HL-60/S4 (cell line): Measurements from ENCODE around the gene CRADD.

Experiments used
- in situ Hi-C: fragments of 300-500 bp; cut with MboI; formaldehyde crosslinking; loops from 2 replicates; pipeline ENCODE4 v1.14.3; 2022; ENCODE audit warnings: low sequenced_read_pairs

The CRADD gene

DNA sequence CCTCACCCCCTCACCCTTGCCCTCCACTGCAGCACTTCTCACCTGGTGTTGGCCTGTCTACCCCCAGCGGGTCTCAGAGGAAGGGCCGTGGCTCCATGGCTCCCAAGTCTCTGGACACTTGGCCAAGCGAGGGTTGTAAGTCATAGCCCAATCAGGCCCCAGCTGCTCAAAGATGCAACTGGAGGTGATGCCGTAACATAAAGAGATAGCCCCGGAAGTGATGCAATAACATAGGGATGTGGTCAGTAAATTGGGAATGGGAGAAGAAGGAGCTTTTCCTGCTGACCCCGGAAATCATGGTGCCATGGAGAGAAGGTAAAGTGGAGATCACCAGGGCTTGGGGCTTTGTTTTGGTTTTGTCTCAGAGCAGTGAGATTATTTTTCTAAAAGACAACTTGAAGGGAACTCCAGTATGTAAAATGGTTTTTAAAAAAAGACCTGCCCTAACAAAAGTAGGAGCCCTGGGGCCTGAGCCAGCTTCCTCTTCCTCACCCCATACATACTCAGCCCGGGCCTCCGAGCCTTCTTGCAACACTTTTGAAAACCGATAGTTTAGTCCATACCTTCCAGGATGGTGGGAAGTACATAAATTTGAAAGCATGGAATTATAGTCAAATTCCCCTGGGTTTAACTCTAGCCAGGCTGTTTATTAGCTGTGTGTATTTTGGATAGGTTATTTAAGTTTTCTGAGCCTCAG, 212.5 kb downstream of the CRADD start:
- in situ Hi-C loops: no loop called here

DNA sequence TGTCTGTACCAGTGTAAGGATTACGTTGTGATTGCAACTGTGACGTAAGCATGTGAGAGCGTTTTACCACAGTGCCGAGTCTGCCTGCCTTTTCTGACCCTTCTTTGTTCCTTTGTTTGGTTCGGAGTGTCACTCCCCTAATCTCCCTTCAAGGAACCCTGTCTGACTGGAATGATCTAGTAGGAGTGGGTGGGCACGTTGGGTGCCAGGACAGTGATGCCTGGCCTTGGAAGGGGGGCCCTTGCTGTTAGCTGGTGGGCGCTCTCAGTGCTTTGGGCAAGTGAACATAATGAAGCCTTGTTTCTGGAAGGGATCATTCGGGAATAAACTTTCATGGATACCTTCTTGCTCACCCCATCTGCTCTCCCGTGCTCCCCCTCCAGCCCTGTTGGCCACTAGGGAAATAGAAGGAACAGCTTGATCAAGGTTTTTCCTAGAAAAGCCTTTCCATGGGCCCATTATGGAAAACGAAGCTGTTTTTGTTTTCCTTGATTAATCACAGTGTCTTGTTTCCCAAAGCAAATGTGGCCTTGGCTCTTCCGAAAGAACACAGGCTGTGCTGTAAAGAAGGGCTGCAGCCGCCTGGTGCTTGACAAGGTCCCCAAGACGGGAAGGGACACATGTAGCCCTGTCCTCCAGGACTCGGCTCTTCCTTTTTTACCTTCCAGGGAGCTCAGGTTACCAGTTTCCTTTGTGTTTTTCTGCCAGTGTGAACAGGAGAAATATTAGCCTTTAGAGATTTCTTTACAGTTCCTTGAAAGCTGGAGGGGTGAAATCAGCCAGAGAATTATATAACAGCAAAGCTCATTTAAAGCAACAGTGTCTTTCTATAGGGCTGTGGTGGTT, 215.5 kb downstream of the CRADD start:
- in situ Hi-C loops: no loop called here

DNA sequence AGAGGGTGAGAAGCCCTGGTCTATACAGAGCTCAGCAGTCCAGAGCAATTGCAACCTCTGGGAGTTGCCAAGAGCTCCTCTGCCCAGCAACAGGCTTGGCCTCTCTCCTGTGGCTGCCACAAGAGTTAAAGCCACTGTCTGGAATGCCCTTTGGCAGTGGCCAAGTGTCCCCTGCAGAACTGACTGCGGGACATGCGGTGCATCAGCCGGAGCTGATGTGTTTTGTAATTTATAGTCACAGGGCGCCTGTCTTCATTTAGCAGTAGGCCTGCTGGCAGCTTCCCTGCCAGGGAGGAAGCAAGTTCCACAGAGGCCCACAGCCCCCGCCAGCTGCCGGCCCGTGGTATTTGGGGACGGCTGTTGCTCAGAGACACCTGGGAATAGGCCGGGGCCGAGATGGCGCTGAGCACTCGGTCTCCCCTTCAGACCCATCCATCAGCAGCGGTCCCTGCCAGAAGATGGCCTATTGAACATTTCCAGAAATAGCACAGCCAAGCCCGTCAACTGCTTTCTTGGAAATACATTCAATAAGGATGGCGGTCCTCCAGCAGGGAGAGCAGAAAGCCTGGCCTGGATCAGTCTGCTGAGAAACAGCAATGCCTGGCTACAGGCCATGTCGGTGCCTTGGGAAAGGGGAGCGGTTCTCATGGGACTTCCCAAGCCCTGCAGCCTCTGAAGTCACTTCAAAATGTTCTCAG, 217.4 kb downstream of the CRADD start:
- in situ Hi-C loops: no loop called here

DNA sequence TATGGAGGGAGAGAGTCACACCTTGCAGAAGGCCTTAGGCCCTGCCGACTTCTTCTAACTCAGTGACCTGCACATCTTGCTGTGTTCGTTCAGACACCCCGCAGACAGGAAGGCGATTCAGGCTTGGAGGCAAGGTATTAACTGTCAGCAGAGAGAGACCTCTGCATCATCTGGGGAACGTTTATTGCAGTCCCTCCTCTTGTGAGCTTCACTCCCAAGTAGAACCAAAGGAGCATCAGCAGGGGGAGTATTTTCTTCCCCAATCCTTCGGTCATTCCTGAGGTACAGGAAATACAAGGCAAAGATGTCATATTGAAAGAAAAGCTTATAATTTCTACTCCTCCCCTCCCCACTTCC, 217.9 kb downstream of the CRADD start:
- in situ Hi-C loops: no loop called here

DNA sequence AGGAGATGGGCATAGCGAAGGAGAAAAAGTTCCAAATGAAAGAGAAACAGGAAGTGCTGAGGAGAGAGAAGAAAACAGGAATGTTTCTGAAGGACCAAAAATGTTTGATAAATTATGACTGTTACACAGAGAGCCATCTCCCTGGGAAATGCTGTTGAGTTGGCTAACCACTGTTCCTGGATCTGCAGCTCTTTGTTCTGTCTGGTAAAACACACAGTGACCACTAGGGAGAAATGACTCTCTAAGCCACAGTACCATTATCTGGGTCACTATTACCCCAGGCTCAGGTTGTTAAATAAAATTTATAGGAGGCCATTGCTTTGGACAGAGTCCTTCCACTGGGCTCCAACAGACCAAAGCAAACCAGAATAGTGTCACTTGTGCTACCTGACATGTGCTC, 219.3 kb downstream of the CRADD start:
- in situ Hi-C loops: no loop called here

DNA sequence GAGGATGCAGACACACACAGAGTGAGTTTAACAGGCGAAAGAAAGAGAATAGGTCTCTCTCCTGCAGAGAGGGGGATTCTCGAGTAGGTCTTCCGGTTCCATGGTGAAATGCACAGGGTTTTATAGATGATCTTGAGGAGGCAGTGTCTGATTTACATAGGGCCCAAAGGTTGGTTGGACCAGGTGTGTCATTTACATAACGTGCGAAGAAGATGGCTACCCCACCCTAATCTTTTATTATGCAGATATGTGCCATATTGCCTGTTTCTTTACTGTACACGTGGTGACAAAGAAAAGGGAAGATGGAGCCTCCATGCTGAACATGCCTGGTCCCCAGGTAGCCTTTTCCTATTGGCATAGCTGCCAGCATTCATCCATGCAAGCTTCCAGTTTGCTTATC, 219.8 kb downstream of the CRADD start:
- in situ Hi-C loops: no loop called here

DNA sequence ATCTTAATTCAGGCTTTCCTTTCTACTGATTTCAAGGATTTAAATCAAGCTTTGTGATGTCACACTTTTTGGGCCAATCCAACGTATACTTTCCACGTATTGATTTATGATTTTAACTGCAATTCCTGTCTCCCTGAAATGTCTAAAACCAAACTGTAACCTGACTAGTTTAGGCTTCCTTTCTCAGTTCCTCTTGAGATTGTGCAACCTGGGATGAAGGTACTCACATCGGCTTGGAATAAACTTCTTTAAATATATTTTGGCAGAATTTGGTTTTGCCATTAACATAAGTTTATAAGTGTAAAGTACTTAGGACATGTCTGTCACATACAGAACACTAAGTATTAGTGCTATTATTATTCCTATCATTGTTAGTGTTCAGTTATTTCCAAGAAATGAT, 224.6 kb downstream of the CRADD start:
- in situ Hi-C loops: no loop called here

DNA sequence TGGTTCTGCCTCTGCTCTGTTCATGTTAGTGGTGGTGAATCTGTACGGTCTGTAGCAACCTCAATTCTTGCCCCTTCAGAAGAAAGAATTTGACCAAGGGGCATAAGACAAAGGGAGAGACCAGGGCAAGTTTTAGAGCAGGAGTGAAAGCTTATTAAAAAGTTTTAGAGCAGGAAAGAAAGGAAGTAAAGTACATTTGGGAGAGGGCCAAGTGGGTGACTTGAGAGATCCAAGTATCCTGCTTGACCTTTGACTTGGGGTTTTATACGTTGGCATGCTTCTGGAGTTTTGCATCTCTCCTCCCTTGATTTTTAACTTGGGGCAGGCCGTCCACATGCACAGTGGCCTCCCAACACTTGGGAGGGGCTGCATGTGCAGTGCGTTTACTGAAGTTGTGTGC, 225.0 kb downstream of the CRADD start:
- in situ Hi-C loops: no loop called here

DNA sequence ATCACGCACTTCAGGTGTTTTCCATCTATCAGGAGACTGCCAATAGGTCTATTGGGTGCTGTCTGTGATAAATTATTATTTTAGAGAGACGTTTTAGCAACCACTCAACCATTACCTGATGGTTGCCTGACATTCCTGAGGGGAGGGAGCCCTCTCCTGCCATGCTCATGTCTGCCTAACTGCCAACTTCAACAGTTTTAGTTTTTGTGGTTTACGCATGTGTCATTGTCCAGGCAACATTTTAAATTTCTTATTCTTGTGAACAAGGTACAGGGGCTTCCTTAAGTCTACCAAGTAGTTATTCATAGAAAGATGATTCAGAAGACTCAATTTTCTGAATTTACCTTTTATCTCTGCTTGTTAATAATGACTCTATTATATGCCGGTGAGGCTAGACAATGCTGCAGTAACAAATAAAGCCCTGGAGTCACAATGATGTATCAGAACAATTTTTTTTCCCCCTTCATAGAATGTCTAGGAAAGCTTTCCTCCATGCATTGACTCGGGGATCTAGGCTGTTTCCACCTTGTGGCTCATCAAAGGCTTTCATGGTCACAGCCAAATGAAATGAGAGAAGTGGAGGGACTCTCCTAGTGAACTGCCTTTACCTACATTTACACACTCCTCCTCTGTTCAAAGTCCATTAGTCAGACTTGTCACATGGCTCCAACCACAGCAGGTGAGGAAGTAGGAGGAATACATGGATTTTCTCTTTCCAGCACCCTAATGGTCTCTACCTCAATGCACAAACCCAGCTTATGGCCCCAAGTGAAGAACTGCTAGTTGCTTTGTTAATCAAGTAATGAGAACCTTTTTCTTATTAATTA, 225.8 kb downstream of the CRADD start:
- in situ Hi-C loops: no loop called here

DNA sequence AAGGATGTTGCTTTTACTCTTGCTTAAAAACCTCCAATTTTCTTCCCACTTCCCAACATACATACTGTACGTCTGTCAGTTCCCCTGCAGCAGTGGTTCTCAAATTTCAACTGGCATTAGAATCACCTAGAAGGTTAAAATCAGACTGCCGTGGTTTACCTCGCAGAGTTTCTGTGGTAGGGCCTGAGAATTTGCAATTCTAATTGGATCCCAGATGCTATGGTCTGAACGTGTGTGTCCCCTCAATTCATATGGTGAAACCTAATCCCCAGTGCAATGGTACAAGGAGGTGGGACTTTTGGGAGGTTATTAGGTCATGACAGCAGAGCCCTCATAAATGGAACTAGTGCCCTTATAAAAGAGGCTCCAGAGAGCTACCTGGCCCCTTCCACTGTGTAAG, 226.9 kb downstream of the CRADD start:
- in situ Hi-C loops: no loop called here

DNA sequence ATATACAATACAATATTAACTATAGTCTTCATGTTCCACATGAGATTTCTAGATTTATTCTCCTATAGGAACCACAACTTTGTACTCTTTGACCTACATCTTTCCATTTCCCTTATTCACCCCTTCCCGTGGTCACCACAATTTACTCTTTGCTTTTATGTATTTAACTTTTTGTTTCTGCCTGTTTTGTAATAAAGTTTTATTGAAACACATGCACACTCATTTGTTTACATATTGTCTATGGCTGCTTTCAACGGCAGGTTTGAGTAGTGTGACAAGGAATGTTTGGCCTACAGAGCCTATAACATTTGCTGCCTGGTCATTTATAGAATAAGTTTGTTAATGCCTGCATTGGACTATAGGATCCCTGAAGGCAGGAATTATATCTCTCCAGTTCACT, 231.1 kb downstream of the CRADD start:
- in situ Hi-C loops: no loop called here

DNA sequence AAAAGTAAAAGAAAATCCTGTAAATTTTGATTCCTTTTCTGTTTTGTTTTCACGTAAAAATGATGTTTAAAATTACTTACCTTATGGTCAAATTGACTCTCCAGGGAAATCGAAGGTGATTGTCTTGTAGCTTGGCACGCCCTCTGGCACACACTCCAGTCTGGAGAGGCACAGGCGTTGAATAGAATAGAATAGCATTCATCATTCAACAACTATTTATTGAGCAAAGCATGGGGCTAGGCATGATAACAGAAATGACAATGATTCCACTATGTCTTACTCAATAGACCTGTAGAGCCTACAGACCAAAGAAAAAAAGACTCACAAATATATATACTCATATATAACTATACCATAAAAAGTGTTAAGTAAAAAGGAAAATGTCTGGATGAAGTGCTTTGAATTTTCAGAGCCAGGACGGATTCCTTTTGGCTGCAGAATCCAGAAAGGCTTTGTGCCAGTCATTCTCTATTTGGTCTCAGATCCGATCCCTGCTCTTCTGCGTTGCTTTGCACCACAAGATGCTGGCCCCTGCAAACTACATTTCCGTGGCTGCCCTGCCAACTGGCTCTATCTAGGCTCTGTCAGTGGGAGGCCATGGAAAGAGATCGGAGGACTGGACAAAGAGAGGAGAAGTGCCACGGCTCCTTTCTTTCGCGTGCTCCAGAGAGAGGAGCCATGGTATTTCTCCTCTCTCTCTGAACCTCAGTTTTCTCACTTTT, 231.8 kb downstream of the CRADD start:
- in situ Hi-C loops: no loop called here

DNA sequence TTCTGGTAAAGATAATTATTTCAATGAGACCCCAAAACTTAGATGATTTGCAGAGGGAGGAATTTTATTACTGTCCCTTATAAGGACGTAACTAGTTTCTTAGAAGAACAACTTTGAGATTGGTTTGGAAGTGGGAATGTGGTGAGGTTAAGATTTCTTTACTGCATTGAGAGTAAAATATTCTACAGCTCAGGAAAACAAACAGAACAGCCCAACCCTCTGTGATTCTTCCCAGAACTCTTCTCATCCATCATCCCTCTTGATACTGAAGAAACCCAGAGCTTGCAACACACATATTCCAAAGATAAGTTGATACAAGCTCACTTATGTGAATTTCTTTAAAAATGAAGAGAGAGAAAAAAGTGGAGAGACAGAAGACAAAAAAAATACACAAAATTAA, 234.2 kb downstream of the CRADD start:
- in situ Hi-C loops: no loop called here

DNA sequence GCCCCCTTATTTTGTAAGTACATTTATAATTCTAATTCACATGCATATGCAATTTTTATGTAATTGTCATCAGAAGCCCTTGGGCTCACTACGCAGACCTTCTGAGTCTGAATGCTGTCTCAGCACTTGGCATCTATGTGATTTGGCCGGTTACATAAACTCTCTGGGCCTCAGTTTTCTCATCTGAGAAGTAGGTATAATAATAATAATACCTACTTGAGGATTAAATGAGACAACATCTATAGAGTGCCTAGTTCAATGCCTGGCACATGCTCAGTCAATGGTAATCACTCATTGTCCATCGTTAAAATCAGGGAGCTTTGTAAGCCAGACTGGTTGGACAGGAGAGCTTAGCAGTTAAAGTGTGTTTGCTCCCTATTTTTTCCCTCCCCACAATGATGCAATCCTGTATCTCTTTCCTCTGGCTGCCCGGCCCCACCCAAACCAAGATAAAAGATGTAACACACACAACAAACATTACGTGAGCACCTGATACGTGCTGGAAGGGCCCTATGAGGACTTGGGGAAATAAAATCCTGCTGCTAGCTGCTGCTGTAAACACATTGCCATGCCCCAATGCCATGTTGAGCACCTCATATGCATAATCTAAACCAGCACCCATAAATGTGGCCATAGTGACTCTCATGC, 235.0 kb downstream of the CRADD start:
- in situ Hi-C loops: no loop called here

DNA sequence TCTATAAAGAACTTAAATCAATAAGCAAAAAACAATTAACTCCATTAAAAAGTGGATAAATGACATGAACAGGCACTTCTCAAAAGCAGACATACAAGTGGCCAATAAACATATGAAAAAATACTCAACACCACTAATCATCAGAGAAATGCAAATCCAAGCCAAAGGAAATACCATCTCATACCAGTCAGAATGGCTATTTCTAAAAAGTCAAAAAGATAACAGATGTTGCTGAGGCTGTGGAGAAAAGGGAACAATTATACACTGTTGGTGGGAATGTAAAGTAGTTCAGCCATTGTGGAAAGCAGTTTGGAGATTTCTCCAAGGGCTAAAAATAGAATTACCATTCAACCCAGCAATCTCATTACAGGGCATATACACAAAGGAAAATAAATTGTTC, 236.7 kb downstream of the CRADD start:
- in situ Hi-C loops: no loop called here

DNA sequence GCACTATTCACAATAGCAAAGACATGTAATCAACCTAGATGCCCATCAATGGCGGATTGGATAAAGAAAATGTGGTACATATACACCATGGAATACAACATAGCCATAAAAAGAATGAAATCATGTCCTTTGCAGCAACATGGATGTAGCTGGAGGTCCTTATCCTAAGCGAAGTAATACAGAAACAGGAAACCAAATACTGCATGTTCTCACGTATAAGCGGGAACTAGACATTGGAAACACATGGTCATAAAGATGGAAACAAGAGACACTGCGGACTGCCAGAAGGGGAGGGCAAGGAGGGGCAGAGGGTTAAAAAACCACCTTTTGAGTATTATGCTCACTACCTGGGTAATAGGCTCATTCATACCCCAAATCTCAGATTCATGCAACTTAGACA, 237.1 kb downstream of the CRADD start:
- in situ Hi-C loops: no loop called here

DNA sequence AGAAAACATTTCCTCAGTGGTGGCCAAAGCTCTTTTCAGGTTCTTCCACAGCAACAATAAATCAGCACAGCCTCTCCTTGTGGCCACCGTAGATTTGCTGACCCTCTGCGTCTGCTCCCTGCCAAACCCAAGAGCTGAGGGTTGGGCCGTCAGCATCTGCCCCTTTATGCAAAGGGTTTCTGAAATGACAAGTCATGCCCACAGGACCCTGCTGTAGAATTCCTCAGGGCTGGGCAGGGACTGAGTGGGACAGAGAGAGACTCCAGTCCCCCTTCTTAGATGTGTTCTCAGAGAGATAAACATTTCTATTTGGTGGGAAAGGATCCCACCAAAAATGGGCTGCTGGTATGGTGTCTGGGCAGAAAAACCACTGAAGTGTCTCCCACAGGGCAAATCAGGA, 238.2 kb downstream of the CRADD start:
- in situ Hi-C loops: no loop called here

DNA sequence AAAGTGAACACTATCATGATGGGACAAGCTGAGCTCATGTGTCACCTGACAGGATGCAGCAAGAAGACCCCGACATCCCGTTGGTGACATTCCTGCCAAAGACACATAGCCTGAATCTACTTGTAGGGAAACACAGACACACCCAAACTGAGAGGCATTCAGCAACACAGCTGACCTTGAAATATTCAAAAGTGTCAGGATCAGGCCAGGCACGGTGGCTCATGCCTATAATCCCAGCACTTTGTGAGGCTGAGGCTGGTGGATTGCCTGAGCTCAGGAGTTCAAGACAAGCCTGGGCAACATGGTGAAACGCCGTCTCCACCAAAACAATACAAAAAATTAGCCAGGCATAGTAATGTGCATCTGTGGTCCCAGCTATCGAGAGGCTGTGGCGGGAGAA, 239.2 kb downstream of the CRADD start:
- in situ Hi-C loops: no loop called here

DNA sequence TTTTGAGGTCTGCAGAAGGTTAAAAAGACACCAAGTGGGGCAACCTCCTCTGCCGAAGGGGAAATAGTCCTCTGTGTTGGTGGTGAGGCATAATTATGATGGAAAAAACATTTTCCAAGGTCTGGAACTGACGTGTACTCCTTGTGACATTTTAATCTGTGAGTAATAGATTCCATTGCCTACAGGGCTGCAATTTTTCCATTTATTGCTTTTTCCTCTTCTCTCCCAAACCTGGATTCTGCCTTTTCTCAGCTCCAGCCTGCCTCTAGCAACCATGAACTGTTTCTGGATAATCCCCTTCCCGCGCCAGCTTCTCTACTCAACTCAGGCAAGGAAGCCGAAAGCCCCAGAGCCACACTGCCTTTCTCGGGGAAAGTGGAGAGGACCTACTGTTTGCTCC, 241.1 kb downstream of the CRADD start:
- in situ Hi-C loops: no loop called here

DNA sequence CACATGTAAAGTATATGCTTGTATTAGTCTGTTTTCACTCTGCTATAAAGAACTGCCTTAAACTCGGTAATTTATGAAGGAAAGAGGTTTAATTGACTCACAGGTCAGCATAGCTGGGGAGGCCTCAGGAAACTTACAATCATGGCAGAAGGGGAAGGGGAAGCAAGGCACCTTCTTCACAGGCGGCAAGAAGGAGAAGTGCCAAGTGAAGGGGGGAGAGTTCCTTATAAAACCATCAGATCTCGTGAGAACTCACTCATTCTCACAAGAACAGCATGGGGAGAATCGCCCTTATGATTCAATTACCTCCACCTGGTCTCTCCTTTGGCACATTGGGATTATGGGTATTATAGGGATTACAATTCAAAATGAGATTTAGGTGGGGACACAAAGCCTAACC, 241.7 kb downstream of the CRADD start:
- in situ Hi-C loops: no loop called here
